ENCODE results near the gene SUSD2.
"Not testable (repeated sequence)": the region's sequence is repeated elsewhere in the genome, so short reads cannot be mapped to it uniquely, and the experiment has no call there.

SUSD2 gene

DNA sequence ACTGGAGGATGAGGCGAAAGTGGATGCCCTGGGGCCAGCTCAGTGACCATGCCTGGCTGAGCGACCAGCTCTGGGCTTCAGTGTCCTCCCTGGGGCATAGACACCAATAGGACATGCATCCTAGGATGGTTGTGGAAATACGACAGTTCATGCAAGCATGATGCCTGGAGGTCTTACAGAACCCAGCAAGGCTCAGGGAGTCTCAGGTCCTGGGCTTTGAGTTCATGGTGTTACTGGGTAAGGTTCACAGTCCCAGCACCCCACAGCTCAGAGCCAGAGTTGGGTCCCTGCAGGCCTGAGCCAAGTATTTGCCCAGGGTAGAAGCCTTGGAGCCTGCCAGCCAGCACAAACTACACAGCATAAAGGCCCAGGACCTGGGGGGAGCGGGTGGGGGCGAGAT lies 4.2 kb upstream of the SUSD2 start:
- TF ChIP-seq ZNF274 (IDR thresholded peaks at IDR 0.05; ENCODE audit: low read depth, low read length), result no peak
- no peak overlapping the region for H3K4me3 ChIP-seq (ENCODE audit: low read length)

DNA sequence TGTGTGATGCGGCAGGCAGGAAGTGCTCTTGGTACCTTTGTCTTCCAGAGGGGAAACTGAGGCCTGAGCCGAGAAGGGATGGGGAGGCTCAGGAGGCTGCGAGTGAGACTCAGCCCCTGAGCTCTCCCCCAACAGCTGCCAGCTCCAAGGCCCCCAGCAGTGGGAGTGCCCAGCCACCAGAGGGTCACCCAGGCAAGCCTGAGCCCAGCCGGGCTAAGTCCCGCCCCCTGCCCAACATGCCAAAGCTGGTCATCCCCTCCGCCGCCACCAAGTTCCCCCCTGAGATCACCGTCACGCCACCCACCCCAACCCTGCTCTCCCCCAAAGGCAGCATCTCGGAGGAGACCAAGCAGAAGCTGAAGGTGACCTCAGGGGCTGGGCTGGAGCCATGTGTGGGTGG lies 3.8 kb upstream of the SUSD2 start:
- TF ChIP-seq ZNF274 (IDR thresholded peaks at IDR 0.05; ENCODE audit: low read depth, low read length), result no peak
- H3K4me3 ChIP-seq (ENCODE audit: low read length), result no peak overlapping the region

DNA sequence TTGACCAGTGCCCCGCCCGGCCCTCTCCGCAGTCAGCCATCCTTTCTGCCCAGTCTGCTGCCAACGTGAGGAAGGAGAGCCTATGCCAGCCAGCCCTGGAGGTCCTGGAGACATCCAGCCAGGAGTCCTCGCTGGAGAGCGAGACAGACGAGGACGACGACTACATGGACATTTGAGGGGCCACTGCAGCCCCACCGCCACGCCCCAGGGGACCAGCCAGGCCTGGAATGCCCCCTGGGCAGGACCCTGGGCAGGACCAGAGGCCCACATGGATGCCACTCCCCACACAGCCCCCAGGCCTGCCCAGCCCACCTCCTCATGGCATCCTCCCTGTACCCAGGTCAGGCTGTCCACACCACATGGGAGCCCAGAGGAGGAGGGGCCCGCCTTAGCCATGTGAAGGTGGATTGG lies 3.3 kb upstream of the SUSD2 start:
- no peak overlapping the region for H3K4me3 ChIP-seq (ENCODE audit: low read length)
- no peak for TF ChIP-seq ZNF274 (IDR thresholded peaks at IDR 0.05; ENCODE audit: low read depth, low read length)

DNA sequence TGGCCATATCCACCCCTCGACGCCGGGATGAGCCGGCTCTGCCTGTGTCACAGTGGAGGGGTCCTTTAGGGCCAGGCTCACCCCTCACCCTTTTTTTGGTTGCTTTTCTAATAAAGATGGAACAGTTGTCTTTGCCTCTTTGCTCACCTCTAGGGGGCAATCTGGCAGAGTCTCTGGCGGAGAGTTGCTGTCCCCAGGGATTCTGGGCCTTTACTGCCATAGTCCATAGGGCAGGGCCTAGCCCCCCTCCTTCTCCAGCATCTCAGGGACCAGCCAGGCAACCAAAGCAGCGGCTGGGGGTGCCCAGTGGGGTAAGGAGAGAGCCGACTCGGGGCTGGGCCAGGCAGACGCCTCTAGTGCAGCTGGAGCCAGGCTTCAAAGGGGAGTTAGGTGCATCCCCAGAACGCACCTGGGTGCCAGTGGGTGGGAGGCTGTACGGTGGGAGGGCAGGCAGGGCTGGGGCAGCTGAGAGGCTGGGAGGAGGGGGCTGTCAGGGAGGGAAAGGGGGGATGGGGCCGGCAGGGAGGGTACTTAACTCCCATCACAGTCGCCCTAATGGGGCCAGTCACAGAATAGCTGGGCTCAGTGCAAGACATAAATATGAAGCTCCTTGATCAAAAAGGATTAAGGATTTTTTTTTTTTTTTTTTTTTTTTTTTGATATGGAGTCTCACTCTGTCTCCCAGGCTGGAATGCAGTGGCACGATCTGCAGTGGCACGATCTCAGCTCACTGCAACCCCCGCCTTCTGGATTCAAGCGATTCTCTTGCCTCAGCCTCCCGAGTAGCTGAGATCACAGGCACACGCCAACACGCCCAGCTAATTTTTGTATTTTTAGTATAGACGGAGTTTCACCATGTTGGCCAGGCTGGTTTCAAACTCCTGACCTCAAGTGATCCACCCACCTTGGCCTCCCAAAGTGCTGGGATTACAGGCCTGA lies 2.5 kb upstream of the SUSD2 start:
- no peak overlapping the region for H3K4me3 ChIP-seq (ENCODE audit: low read length)
- no peak for TF ChIP-seq ZNF274 (IDR thresholded peaks at IDR 0.05; ENCODE audit: low read depth, low read length)

DNA sequence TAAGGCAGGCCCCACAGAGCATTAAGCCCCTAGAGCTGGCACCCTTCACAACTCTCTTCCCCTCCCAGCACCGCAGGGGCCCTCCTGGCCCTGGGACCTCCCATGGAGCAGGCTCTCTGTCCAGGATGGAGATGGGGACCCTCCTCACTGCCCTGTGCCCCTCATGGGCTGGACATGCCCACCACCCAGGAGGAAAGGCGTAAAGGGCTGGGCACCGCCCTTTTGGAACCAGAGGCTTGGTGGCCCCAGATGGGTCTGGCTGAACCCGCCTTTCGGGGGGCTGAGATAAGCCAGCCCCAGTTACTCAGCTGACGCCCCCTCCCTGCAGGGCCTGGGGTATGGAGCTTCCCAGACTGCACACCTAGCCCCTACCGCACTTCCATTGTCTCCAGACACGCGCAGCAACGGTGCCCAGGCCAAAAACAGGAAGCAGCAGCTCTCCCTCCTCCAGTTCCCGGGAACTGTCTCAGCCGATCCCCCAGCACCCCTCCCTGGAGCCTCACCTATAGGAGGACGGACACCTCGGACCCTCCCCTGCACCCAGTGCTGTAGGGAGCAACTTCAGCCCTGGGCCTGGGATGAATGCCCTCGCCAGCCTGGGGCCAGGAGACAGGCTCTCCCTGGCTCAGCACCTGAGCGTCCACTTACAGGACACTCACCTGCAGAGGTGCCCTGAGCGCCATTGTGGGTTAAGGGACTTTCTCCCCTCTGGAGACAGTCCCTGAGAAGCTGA lies 1.6 kb upstream of the SUSD2 start:
- H3K4me3 ChIP-seq (ENCODE audit: low read length), result no peak overlapping the region
- TF ChIP-seq ZNF274 (IDR thresholded peaks at IDR 0.05; ENCODE audit: low read depth, low read length), result no peak

DNA sequence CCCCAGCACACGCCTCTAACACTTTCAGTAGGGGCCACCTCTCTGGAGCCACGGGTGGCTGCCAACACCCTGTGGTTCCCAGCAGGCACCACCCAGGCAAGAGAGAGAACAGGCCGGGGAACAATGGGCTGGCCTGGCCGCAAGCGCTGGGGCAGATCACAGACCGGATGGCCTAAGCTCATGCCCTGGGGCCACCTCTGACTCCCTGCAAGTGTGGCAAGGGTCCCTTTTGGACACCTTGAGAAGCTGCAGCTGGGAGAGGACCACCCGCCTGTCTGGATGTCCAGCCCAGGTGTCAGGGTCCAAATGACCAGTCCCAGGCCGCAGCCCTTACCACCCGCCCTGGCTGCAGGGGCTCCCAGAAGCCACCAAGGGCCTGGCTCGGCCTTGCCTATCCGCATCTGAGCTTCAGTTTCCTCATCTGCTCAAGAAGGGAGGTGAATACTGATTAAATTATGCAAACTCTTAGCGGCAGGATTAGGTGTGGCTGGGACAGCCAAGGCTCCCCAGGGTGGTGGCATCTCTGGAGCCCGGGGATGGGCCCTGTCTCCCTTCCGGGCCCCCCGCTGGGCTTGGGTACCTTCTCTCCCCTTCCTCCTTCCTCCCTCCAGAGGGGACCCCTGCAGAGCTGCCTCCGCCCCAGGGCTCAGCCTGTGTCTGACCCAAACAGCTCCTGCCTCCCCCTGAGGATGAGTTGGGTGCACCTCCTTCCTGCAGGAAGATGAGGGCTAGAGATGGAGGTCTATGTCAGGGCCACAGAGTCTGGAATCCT lies 785 bp upstream of the SUSD2 start:
- no peak overlapping the region for H3K4me3 ChIP-seq (ENCODE audit: low read length)

DNA sequence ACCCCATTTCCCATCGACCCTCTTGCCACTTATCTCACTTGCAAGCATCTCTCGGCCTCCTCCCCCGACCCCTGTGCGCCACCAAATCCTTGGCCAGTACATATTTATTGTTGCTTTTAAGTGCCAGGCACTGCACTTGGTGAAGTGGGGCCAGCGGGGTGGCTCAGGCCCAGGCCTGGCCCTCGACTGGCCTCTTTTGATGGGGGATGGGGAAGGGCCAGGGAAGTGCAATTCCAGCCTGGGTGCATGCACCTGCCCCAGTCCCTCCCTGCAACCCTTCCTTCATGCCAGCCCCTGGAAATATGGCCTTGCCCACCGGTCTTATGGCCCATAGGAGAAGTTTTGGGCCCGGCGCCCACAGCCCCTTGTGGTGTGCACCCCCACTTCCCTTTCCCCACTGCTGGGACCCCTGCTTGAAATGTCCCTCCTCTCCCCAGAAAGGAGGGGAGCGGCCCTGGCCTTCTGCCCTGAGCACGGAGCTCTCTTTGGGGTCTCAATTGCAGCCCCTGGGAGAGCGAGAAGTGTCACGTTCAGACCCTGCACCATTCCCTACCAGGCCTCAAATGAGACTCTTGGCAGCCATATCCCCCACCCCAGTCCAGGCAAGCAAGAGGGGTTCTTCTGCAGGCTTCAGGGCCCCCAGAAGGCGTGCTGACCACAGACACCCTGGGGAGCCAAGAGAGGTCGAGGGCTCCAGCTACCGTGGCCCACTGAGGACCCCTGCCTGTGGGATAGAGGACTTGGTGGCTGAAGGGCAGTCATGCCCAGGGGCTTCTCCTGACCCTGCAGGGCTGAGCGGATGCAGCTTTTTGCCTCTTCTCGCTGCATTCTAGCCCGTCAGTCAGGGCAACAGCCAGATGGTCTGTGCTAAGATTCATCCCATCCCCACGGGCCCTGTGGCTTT lies 961 bp downstream of the SUSD2 start:
- TF ChIP-seq ZNF274 (IDR thresholded peaks at IDR 0.05; ENCODE audit: low read depth, low read length), result no peak

More for the DNA sequence above, 785 bp upstream of the SUSD2 start:
- no peak for TF ChIP-seq ZNF274 (IDR thresholded peaks at IDR 0.05; ENCODE audit: low read depth, low read length)

DNA sequence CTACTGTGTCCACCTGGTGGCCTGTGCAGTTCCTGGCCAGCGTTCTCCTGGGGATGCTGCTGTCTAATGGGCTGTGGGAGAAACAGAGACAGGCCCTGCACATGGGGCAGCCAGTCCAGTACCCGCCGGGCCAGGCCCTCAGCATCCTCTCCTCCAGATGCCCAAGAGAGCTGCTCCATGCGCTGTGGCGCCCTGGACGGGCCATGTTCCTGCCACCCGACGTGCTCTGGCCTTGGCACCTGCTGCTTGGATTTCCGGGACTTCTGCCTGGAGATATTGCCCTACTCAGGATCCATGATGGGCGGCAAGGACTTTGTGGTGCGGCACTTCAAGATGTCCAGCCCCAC lies 1.6 kb downstream of the SUSD2 start:
- H3K4me3 ChIP-seq (ENCODE audit: low read length), result not testable (repeated sequence)

More for the DNA sequence above, 961 bp downstream of the SUSD2 start:
- H3K4me3 ChIP-seq (ENCODE audit: low read length), result no peak overlapping the region

DNA sequence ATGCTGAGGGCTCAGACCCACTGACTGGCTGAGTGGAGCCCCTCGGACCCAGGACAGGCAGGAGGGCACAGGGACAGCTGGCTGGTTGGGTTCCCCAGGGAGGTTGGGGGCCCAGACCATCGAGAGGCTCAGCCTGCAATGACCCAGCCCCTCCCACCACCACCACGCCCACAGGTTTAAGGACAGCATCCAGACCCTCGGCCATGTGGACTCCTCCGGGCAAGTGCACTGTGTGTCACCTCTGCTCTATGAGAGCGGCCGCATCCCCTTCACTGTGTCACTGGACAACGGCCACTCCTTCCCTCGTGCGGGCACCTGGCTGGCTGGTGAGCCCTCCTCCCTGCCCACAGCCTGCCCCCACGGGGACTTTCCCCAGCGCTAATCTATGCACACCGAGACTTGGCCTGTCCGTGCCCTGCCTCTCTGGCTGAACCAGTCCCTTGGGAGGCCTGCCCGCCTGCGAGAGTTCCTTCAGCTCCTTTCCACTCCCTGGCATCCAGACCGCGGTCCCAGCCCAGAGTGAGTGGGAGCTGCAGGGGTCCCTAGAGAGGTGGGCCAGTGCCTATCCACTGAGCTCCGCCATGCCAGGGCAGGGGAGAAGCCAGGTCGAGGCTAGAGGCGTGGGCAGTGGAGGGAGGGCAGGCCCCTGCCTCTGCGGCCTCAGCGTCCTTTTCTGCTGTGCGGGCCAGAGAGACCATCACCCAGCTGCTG lies 2.2 kb downstream of the SUSD2 start:
- TF ChIP-seq ZNF274 (IDR thresholded peaks at IDR 0.05; ENCODE audit: low read depth, low read length), result no peak
- no peak overlapping the region for H3K4me3 ChIP-seq (ENCODE audit: low read length)

DNA sequence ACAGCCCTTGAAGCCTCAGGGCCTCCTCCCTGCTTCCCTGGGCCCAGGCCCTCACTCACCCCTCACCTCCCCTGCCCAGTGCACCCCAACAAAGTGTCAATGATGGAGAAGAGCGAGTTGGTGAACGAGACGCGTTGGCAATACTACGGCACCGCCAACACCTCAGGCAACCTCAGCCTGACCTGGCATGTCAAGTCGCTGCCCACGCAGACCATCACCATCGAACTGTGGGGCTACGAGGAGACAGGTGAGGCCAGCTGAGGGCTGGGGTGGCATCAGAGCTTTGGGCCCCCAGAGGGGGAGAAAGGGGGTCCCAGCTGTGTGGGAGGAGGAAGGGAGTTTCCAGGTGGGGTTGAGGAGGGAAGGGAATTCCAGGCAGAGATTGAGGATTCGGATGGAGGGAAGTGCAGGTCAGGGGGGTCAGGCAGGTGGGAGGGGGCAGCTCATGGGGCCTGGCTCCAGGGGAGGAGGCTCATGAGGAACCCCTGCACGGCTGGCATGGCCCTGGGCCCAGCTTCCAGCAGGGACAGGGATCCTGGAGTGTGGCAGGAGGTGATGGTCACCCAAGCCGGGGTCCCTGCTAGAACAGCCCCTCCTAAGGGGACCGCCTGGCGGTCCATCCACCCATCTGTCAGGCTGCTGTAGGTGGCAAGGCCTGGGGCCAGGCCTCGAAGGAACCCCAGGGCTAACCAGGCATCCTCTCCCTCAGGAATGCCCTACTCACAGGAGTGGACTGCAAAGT lies 2.9 kb downstream of the SUSD2 start:
- H3K4me3 ChIP-seq (ENCODE audit: low read length), result no peak overlapping the region

DNA sequence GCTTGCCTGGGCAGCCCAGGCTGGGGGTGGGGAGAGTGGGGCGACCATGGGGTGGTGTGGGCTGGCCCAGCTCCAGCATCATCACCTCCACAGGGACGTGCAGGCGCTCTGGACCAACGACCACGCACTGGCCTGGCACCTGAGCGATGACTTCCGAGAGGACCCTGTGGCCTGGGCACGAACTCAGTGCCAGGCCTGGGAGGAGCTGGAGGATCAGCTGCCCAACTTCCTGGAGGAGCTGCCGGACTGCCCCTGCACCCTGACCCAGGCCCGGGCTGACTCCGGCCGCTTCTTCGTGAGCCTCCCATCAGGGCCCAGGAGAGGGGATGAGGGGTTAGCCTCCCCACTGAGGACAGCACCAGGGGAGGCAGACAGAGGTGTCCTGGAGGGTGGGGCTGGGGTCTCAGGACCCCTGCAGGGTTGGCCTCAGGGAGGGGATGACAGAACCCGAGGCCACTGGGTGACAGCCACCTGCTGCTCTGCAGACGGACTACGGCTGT lies 3.8 kb downstream of the SUSD2 start:
- TF ChIP-seq ZNF274 (IDR thresholded peaks at IDR 0.05; ENCODE audit: low read depth, low read length), result no peak

More for the DNA sequence above, 2.9 kb downstream of the SUSD2 start:
- no peak for TF ChIP-seq ZNF274 (IDR thresholded peaks at IDR 0.05; ENCODE audit: low read depth, low read length)

More for the DNA sequence above, 3.8 kb downstream of the SUSD2 start:
- no peak overlapping the region for H3K4me3 ChIP-seq (ENCODE audit: low read length)
